GM12801 (cell line): ENCODE measurements around the gene CTDSPL.

Experiments
- CTCF ChIP-seq: IDR thresholded peaks from one replicate; pipeline ENCODE4 v1.5.1; 2011; ENCODE audit warnings: control low read depth; ENCODE audit not compliant: insufficient read length; ENCODE audit errors: extremely low read depth

The CTDSPL gene

GRCh38 chr3:38027466-38028465, 166.1 kb downstream of the CTDSPL start:
- no peak for TF ChIP-seq CTCF

- TF ChIP-seq CTCF: no peak
These were observed 167.1 kb downstream of the CTDSPL start for GRCh38 chr3:38028621-38029361.

- TF ChIP-seq CTCF: no peak
These were observed 167.9 kb downstream of the CTDSPL start, which contains the start of gene PLCD1 for GRCh38 chr3:38029400-38030125. Gene PLCD1 (minus strand): TSS chr3:38029642. CDS start chr3:38029539, 103 bp downstream.

- TF ChIP-seq CTCF: no peak
These were observed 168.7 kb downstream of the CTDSPL start for GRCh38 chr3:38030126-38031021.

- no peak for TF ChIP-seq CTCF
These were observed 169.6 kb downstream of the CTDSPL start for GRCh38 chr3:38031022-38031994.

GRCh38 chr3:38032328-38032865, 170.7 kb downstream of the CTDSPL start:
- no peak for TF ChIP-seq CTCF
